Measurements from ENCODE around the gene FCRL1.

GRCh38 chr1:157838966-157839365 lies 19.0 kb upstream of the FCRL1 start:
- TF ChIP-seq, protein P1, sequence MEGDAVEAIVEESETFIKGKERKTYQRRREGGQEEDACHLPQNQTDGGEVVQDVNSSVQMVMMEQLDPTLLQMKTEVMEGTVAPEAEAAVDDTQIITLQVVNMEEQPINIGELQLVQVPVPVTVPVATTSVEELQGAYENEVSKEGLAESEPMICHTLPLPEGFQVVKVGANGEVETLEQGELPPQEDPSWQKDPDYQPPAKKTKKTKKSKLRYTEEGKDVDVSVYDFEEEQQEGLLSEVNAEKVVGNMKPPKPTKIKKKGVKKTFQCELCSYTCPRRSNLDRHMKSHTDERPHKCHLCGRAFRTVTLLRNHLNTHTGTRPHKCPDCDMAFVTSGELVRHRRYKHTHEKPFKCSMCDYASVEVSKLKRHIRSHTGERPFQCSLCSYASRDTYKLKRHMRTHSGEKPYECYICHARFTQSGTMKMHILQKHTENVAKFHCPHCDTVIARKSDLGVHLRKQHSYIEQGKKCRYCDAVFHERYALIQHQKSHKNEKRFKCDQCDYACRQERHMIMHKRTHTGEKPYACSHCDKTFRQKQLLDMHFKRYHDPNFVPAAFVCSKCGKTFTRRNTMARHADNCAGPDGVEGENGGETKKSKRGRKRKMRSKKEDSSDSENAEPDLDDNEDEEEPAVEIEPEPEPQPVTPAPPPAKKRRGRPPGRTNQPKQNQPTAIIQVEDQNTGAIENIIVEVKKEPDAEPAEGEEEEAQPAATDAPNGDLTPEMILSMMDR (IDR thresholded peaks at IDR 0.05): no peak
- no peak for TF ChIP-seq POLR2A (IDR thresholded peaks at IDR 0.05)

All from lower leg skin (tissue), 3 donors.